ENCODE measurements around the gene FZD4.

- TF ChIP-seq CTCF (IDR thresholded peaks at IDR 0.05) = no peak
- no peak for TF ChIP-seq POLR2A (IDR thresholded peaks at IDR 0.05)
Observed at GRCh38 chr11:86977441-86978050, 22.4 kb upstream of the FZD4 start.

Measured in body of pancreas (tissue), 4 donors.